Liver (tissue), 3 donors: ENCODE data around the gene WDR62.

Experiments
- ATF3 ChIP-seq: IDR thresholded peaks from 2 replicates; pipeline ENCODE4 v1.6.1; 2016; ENCODE audit warnings: antibody characterized with exemption
- CTCF ChIP-seq: fragments of 150-350 bp; IDR thresholded peaks from 2 replicates; pipeline ENCODE4 v1.5.1; 2017; ENCODE audit warnings: improper control_type of control experiment, low read depth, low read length; ENCODE audit not compliant: missing input control
- EGR1 ChIP-seq, 2 donors: IDR thresholded peaks; 2 replicates each; pipeline ENCODE4 v1.6.1; 2016 to 2018; ENCODE audit warnings: antibody characterized with exemption in 2 of 2, low read depth in 2 of 2
- FOXA1 ChIP-seq: IDR thresholded peaks from 2 replicates; pipeline ENCODE4 v1.6.1; 2016; ENCODE audit warnings: antibody characterized with exemption
- JUND ChIP-seq, 2 donors: IDR thresholded peaks; 2 replicates each; pipeline ENCODE4 v1.6.1; 2016; ENCODE audit warnings: antibody characterized with exemption in 2 of 2
- MAX ChIP-seq: IDR thresholded peaks from 2 replicates; pipeline ENCODE4 v1.6.1; 2016; ENCODE audit warnings: antibody characterized with exemption
- NR2F2 ChIP-seq: IDR thresholded peaks from 2 replicates; pipeline ENCODE4 v1.6.1; 2016; ENCODE audit warnings: antibody characterized with exemption
- RAD21 ChIP-seq, 2 donors: IDR thresholded peaks; 2 replicates each; pipeline ENCODE4 v1.6.1; 2016; ENCODE audit warnings: antibody characterized with exemption in 2 of 2, mild to moderate bottlenecking in 2 of 2
- RXRA ChIP-seq, 2 donors: IDR thresholded peaks; 2 replicates each; pipeline ENCODE4 v1.6.1; 2017 to 2018; ENCODE audit warnings: antibody characterized with exemption in 2 of 2, mild to moderate bottlenecking in 1 of 2
- SP1 ChIP-seq: IDR thresholded peaks from 2 replicates; pipeline ENCODE4 v1.6.1; 2018; ENCODE audit warnings: antibody characterized with exemption, mild to moderate bottlenecking
- donor health status: healthy.
- donor health status: healthy.

- TF ChIP-seq CTCF (no peak), FOXA1 (no peak), EGR1 (IDR thresholded peaks at IDR 0.05; ENCODE audit: low read depth in 2 of 2) (no peak), RAD21 (IDR thresholded peaks at IDR 0.05) (no peak), ATF3 (no peak), NR2F2 (no peak), SP1 (no peak), JUND (IDR thresholded peaks at IDR 0.05) (no peak), RXRA (IDR thresholded peaks at IDR 0.05) (no peak), MAX (no peak)
Observed at GRCh38 chr19:36082916-36083315, 28.2 kb downstream of the WDR62 start.
